ENCODE data around the gene FAXDC2.

Gene FAXDC2

DNA sequence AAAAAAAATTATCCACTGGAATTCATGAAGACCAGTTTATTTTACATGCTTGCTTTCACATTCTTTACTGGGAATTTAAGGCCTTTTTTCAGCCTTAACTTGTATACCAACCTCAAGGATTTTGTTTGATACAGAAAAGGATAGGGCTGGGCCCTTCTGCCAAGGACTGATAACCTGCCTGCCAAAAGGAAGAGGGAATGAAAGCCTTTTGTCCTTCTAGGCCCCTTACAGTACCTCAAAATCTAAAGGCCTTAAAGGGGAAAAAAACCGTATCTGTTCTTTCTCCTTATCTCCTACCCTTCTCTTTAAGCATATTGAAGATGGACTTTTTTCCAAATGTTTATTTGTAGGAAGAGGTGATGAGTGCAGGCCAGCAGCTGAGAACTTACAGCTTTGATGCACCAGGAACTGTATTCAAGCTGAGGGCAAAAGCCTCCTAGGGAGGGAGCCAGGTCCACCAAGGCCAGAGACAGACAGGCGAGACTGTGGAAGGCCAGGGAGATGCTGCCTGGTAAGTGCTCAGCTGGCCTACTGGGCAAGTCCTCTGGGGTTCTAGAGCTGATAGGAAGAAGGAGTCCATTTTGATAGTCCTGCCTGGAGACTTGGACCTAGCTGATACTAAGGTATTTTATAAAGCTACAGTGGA, 31.8 kb downstream of the FAXDC2 start:
- Histone ChIP-seq H3K4me3 (ENCODE audit: insufficient read depth, low read depth, low read length, poor library complexity, severe bottlenecking) (no peak overlapping the region), H3K36me3 (ENCODE audit: control insufficient read depth, insufficient read depth, low read length) (peaks cover 31% of the 10 kb centered on the region), H3K27me3 (replicated peaks; ENCODE audit: control insufficient read depth, insufficient read depth, low read length, poor library complexity, severe bottlenecking) (no peaks in the 10 kb centered on the region), H3K4me1 (ENCODE audit: control insufficient read depth, insufficient read depth, low read length, poor library complexity, severe bottlenecking) (peaks cover 3% of the 10 kb centered on the region), H3K27ac (ENCODE audit: insufficient read depth, low read length, poor library complexity, severe bottlenecking) (no peak overlapping the region), H3K9me3 (ENCODE audit: control insufficient read depth, low read length) (no peaks in the 10 kb centered on the region)
- no peak for DNase-seq

DNA sequence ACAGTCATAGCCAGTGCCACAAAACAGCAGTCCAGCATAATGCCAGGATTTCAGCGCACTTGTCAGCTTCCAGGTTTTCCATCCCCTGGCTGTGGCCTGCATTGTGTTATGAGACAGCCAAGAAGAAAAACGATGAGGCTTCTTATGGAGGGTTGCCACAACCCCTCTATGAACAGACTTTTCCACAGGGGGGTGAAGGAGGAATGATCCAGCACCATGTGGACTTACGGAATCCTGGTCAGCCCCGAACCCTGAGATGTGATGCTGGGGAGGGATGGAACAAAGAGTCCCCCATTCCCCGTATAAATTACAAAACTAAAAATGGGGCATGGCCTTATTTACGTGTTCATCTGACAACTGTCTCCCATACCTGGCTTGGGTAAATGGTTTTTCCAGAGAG, 32.6 kb downstream of the FAXDC2 start:
- H3K4me1 ChIP-seq (ENCODE audit: control insufficient read depth, insufficient read depth, low read length, poor library complexity, severe bottlenecking) = peaks cover 8% of the 10 kb centered on the region
- H3K27me3 ChIP-seq (replicated peaks; ENCODE audit: control insufficient read depth, insufficient read depth, low read length, poor library complexity, severe bottlenecking) = no peaks in the 10 kb centered on the region
- no peak overlapping the region for H3K27ac ChIP-seq (ENCODE audit: insufficient read depth, low read length, poor library complexity, severe bottlenecking)
- DNase-seq = no peak
- H3K36me3 ChIP-seq (ENCODE audit: control insufficient read depth, insufficient read depth, low read length) = peaks cover 39% of the 10 kb centered on the region
- H3K9me3 ChIP-seq (ENCODE audit: control insufficient read depth, low read length) = no peaks in the 10 kb centered on the region
- H3K4me3 ChIP-seq (ENCODE audit: insufficient read depth, low read depth, low read length, poor library complexity, severe bottlenecking) = no peak overlapping the region

DNA sequence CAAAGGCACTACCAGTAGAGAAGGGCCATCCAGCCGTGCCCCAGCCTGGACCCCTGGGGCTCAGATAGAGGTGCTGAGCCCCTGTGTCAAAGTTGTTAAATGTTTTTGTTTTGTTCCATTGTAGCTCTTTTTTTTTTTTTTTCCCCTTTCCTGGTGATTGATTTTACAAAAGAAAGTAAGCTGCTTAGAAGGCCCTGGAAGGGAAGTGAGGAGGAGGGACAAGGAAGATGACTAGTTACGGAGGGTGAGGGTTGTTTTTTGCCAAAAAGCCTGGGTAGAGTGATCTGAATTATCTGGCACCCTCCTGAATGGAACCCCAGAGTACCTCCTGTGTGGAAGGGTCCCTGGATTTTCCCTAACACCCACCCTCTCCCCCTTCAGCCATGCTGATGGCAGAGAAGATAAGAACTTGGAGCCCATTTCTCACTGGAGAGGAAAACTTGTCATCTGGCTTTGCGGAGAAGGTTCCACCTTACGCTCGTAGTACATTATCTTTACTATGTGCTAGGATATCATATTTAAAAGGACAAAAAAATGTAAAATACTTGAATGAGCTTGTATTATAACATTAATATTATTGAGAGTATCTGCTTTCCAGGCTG, 33.4 kb downstream of the FAXDC2 start:
- H3K27me3 ChIP-seq (replicated peaks; ENCODE audit: control insufficient read depth, insufficient read depth, low read length, poor library complexity, severe bottlenecking) = no peaks in the 10 kb centered on the region
- H3K36me3 ChIP-seq (ENCODE audit: control insufficient read depth, insufficient read depth, low read length) = peaks cover 41% of the 10 kb centered on the region
- DNase-seq = no peak
- H3K9me3 ChIP-seq (ENCODE audit: control insufficient read depth, low read length) = no peaks in the 10 kb centered on the region
- peaks cover 8% of the 10 kb centered on the region for H3K4me1 ChIP-seq (ENCODE audit: control insufficient read depth, insufficient read depth, low read length, poor library complexity, severe bottlenecking)
- no peak overlapping the region for H3K27ac ChIP-seq (ENCODE audit: insufficient read depth, low read length, poor library complexity, severe bottlenecking)
- H3K4me3 ChIP-seq (ENCODE audit: insufficient read depth, low read depth, low read length, poor library complexity, severe bottlenecking) = no peak overlapping the region

DNA sequence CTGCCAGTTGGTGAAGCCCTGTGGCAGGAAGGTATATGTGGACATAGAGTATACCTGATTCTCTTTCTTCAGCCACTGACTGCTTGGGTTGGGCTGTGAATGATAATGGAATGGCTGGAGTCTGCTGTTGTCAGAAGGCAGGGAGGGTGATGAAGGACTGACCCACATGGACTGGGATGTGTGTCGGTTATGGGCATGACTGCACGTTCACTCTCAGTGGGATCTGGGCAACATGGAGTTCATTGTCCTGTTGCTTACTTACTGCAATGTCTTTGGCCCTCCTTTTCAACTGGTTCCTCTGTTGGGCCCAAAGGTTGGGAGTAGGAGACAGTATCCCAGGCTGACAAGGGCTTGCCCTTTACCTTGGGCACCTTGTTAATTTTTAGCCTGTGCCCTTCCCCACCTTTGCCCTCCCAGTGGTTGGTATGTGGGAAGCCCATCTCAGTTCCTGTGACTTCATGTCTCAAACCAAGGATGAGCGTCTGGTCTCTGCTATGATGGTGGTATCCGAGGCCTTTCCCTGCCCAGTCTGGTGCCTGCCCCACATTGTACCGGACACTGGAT, 34.6 kb downstream of the FAXDC2 start:
- no peak for DNase-seq
- Histone ChIP-seq H3K4me1 (ENCODE audit: control insufficient read depth, insufficient read depth, low read length, poor library complexity, severe bottlenecking) (peaks cover 8% of the 10 kb centered on the region), H3K36me3 (ENCODE audit: control insufficient read depth, insufficient read depth, low read length) (peaks cover 48% of the 10 kb centered on the region), H3K27me3 (replicated peaks; ENCODE audit: control insufficient read depth, insufficient read depth, low read length, poor library complexity, severe bottlenecking) (no peaks in the 10 kb centered on the region), H3K9me3 (ENCODE audit: control insufficient read depth, low read length) (no peaks in the 10 kb centered on the region), H3K27ac (ENCODE audit: insufficient read depth, low read length, poor library complexity, severe bottlenecking) (no peak overlapping the region), H3K4me3 (ENCODE audit: insufficient read depth, low read depth, low read length, poor library complexity, severe bottlenecking) (no peak overlapping the region)

- Histone ChIP-seq H3K9me3 (ENCODE audit: control insufficient read depth, low read length) (no peaks in the 10 kb centered on the region), H3K36me3 (ENCODE audit: control insufficient read depth, insufficient read depth, low read length) (peaks cover 48% of the 10 kb centered on the region), H3K27me3 (replicated peaks; ENCODE audit: control insufficient read depth, insufficient read depth, low read length, poor library complexity, severe bottlenecking) (no peaks in the 10 kb centered on the region), H3K4me3 (ENCODE audit: insufficient read depth, low read depth, low read length, poor library complexity, severe bottlenecking) (no peak overlapping the region), H3K27ac (ENCODE audit: insufficient read depth, low read length, poor library complexity, severe bottlenecking) (no peak overlapping the region), H3K4me1 (ENCODE audit: control insufficient read depth, insufficient read depth, low read length, poor library complexity, severe bottlenecking) (peaks cover 8% of the 10 kb centered on the region)
- DNase-seq = no peak
Observed at GRCh38 chr5:154815025-154815424, 35.4 kb downstream of the FAXDC2 start.

- peaks cover 8% of the 10 kb centered on the region for H3K4me1 ChIP-seq (ENCODE audit: control insufficient read depth, insufficient read depth, low read length, poor library complexity, severe bottlenecking)
- no peak overlapping the region for H3K4me3 ChIP-seq (ENCODE audit: insufficient read depth, low read depth, low read length, poor library complexity, severe bottlenecking)
- no peaks in the 10 kb centered on the region for H3K27me3 ChIP-seq (replicated peaks; ENCODE audit: control insufficient read depth, insufficient read depth, low read length, poor library complexity, severe bottlenecking)
- H3K36me3 ChIP-seq (ENCODE audit: control insufficient read depth, insufficient read depth, low read length) = peaks cover 52% of the 10 kb centered on the region
- no peak for DNase-seq
- no peak overlapping the region for H3K27ac ChIP-seq (ENCODE audit: insufficient read depth, low read length, poor library complexity, severe bottlenecking)
- no peaks in the 10 kb centered on the region for H3K9me3 ChIP-seq (ENCODE audit: control insufficient read depth, low read length)
Observed at GRCh38 chr5:154813736-154814135, 36.7 kb downstream of the FAXDC2 start.

DNA sequence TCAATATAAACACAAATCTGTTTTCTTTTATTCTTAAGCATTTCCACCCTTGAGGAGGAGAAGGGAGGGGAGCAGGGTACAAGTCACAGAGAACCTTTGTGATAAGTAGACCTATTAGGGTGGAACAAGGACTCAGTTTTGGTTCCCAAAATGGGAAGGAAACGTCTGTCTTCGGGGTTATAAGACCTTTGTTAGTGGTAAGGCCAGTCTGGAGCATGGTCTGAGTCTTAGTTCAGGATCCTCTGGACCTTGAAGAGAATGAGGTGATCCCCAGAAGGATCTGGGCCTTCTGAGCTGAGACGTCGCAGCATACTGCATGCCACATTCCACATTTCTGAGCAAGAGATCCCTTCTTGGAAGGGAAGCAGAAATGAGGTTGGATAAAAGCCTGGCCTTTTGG, 37.2 kb downstream of the FAXDC2 start:
- Histone ChIP-seq H3K9me3 (ENCODE audit: control insufficient read depth, low read length) (no peaks in the 10 kb centered on the region), H3K36me3 (ENCODE audit: control insufficient read depth, insufficient read depth, low read length) (peaks cover 57% of the 10 kb centered on the region), H3K4me1 (ENCODE audit: control insufficient read depth, insufficient read depth, low read length, poor library complexity, severe bottlenecking) (peaks cover 8% of the 10 kb centered on the region), H3K27ac (ENCODE audit: insufficient read depth, low read length, poor library complexity, severe bottlenecking) (peak overlapping the region; percentile 9), H3K27me3 (replicated peaks; ENCODE audit: control insufficient read depth, insufficient read depth, low read length, poor library complexity, severe bottlenecking) (no peaks in the 10 kb centered on the region), H3K4me3 (ENCODE audit: insufficient read depth, low read depth, low read length, poor library complexity, severe bottlenecking) (no peak overlapping the region)
- DNase-seq = no peak

DNA sequence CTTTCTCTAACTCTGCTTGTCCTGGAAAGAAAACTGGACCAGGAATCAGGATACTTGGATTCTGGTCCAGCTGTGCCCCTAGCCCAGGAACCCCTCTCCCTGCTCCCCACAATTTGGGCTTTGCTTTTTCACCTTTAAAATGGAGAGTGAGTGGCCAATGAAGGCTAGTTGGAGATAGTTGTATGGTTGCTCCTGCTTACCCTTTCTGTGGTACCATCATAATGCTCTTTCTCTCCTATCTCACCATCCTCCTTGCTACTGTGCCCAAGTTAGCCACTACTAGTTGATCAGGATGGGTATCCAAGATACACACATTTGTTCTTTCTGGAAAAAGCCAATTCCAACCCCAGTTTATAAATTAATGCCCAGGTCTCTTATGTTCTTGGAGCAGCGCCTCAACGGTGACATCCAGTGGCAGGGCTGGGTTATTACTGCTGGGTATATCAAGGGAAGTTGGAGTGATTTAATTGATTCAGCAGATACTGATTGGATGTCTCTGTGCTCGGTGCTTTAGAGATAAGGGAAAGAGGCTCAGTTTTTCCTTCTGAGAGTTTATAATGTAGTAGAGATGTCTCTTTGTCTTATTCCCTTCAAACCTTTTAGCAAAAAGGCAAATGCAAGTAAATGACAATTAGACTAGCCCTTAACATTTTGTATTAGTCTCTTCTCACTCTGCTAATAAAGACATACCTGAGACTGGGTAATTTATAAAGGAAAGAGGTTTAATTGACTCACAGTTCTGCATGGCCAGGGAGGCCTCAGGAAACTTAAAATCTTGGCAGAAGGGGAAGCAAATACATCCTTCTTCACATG, 38.5 kb downstream of the FAXDC2 start:
- peaks cover 8% of the 10 kb centered on the region for H3K4me1 ChIP-seq (ENCODE audit: control insufficient read depth, insufficient read depth, low read length, poor library complexity, severe bottlenecking)
- no peak overlapping the region for H3K4me3 ChIP-seq (ENCODE audit: insufficient read depth, low read depth, low read length, poor library complexity, severe bottlenecking)
- DNase-seq = peak; percentile 16 to 45 (median 19)
- no peak overlapping the region for H3K27ac ChIP-seq (ENCODE audit: insufficient read depth, low read length, poor library complexity, severe bottlenecking)
- H3K36me3 ChIP-seq (ENCODE audit: control insufficient read depth, insufficient read depth, low read length) = peaks cover 51% of the 10 kb centered on the region
- no peaks in the 10 kb centered on the region for H3K27me3 ChIP-seq (replicated peaks; ENCODE audit: control insufficient read depth, insufficient read depth, low read length, poor library complexity, severe bottlenecking)
- H3K9me3 ChIP-seq (ENCODE audit: control insufficient read depth, low read length) = no peaks in the 10 kb centered on the region

DNA sequence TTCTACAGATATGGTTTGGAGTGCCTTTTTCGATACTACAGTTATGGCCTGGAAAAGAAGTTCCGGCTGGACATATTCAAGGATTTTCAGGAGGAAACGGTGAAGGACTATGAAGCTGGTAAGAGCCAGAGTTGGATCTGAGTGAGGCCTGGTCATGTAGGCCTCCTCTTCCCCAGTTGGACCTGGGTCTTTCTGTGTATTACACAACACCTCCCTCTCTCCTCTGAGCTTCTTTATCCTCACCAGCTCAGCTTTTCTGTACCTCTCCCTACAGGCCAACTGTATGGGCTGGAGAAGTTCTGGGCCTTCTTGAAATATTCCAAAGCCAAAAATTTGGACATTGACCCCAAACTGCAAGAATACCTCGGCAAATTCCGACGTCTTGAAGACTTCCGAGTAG, 39.2 kb downstream of the FAXDC2 start:
- peaks cover 50% of the 10 kb centered on the region for H3K36me3 ChIP-seq (ENCODE audit: control insufficient read depth, insufficient read depth, low read length)
- H3K27me3 ChIP-seq (replicated peaks; ENCODE audit: control insufficient read depth, insufficient read depth, low read length, poor library complexity, severe bottlenecking) = no peaks in the 10 kb centered on the region
- no peak overlapping the region for H3K4me3 ChIP-seq (ENCODE audit: insufficient read depth, low read depth, low read length, poor library complexity, severe bottlenecking)
- peaks cover 8% of the 10 kb centered on the region for H3K4me1 ChIP-seq (ENCODE audit: control insufficient read depth, insufficient read depth, low read length, poor library complexity, severe bottlenecking)
- H3K9me3 ChIP-seq (ENCODE audit: control insufficient read depth, low read length) = no peaks in the 10 kb centered on the region
- H3K27ac ChIP-seq (ENCODE audit: insufficient read depth, low read length, poor library complexity, severe bottlenecking) = no peak overlapping the region
- DNase-seq = no peak

DNA sequence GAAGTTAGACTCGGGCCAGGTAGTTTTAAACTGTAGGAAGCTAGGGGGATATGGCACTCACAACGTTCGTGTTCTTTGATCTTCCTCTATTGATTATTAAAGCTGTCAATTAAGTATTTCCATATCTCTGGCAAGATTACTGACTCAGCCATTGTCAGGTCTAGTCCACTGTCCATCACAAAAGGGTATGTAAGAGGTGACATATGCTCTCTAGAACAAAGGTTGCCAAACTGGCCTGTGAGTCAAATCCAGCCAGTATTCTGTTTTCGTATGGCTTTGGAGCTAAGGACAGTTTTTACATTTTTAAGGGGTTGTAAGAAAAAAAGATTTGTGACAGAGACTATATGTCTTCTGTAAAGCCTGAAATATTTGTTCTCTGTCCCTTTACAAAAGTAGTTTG, 44.2 kb downstream of the FAXDC2 start:
- Histone ChIP-seq H3K27ac (ENCODE audit: insufficient read depth, low read length, poor library complexity, severe bottlenecking) (no peak overlapping the region), H3K36me3 (ENCODE audit: control insufficient read depth, insufficient read depth, low read length) (peaks cover 60% of the 10 kb centered on the region), H3K27me3 (replicated peaks; ENCODE audit: control insufficient read depth, insufficient read depth, low read length, poor library complexity, severe bottlenecking) (no peaks in the 10 kb centered on the region), H3K9me3 (ENCODE audit: control insufficient read depth, low read length) (no peaks in the 10 kb centered on the region), H3K4me3 (ENCODE audit: insufficient read depth, low read depth, low read length, poor library complexity, severe bottlenecking) (no peak overlapping the region), H3K4me1 (ENCODE audit: control insufficient read depth, insufficient read depth, low read length, poor library complexity, severe bottlenecking) (no peaks in the 10 kb centered on the region)
- DNase-seq = no peak

Data from effector memory CD4-positive, alpha-beta T cell (primary cell).